A673 (cell line): Measurements from ENCODE around the gene PAPSS2. TPM values are rescaled to one million over a fixed set of nuclear protein-coding genes. Genes with fewer than 3 reads are reported as not detected.

Experiments
- BruUV-seq: library from RNA; stranded (reverse); fragments of 400-500 nt; replicated peaks from 2 replicates; lab custom pipeline; 2021; lab: Mats Ljungman, UMichigan
- CTCF ChIA-PET: fragments of 300-600 bp; sonication (Branson Sonifier 250); formaldehyde crosslinking; loops from one replicate; lab custom pipeline; 2022; ENCODE audit warnings: antibody characterized with exemption; lab: Charles Lee
- POLR2A ChIA-PET: fragments of 300-600 bp; sonication (Branson Sonifier 250); formaldehyde crosslinking; loops from one replicate; lab custom pipeline; 2022; ENCODE audit warnings: antibody characterized with exemption; ENCODE audit not compliant: low non-redundant PET; lab: Charles Lee
- DNase-seq: peaks from one replicate; pipeline ENCODE4 v3.0.0-alpha.2; 2015; ENCODE audit warnings: low spot score
- H3K27ac ChIP-seq: fragments of 200-600 bp; sonication (generic); 2 replicates; pipeline ENCODE4 v1.5.1; 2016; ENCODE audit warnings: mixed run types, low read depth, mild to moderate bottlenecking, mixed read lengths, antibody characterized with exemption, low read length; ENCODE audit not compliant: poor library complexity, severe bottlenecking
- H3K27me3 ChIP-seq: fragments of 200-600 bp; sonication (generic); replicated peaks from 2 replicates; pipeline ENCODE4 v1.6.1; 2017; ENCODE audit warnings: mixed run types, low read depth, mild to moderate bottlenecking, mixed read lengths, antibody characterized with exemption, low read length; ENCODE audit not compliant: insufficient read depth, poor library complexity
- H3K36me3 ChIP-seq: fragments of 200-600 bp; sonication (generic); 2 replicates; pipeline ENCODE4 v1.6.1; 2016; ENCODE audit warnings: mixed run types, mild to moderate bottlenecking, mixed read lengths, antibody characterized with exemption, low read length; ENCODE audit not compliant: insufficient read depth, poor library complexity, severe bottlenecking
- H3K4me1 ChIP-seq: fragments of 200-600 bp; sonication (generic); 2 replicates; pipeline ENCODE4 v1.6.1; 2017; ENCODE audit warnings: mixed run types, mild to moderate bottlenecking, mixed read lengths, antibody characterized with exemption, low read length; ENCODE audit not compliant: insufficient read depth, poor library complexity, severe bottlenecking
- H3K4me3 ChIP-seq: fragments of 200-600 bp; sonication (generic); 2 replicates; pipeline ENCODE4 v1.5.1; 2016; ENCODE audit warnings: low read depth, mixed run types, mild to moderate bottlenecking, mixed read lengths, low read length; ENCODE audit not compliant: poor library complexity, severe bottlenecking
- H3K9me3 ChIP-seq: fragments of 200-600 bp; sonication (generic); 2 replicates; pipeline ENCODE4 v1.6.1; 2016; ENCODE audit warnings: mixed run types, low read depth, mild to moderate bottlenecking, mixed read lengths, antibody characterized with exemption, low read length; ENCODE audit not compliant: poor library complexity, severe bottlenecking
- CTCF ChIP-seq: fragments of 300-800, 200-600 bp; sonication (generic); conservative IDR thresholded peaks from 2 replicates; pipeline ENCODE4 v1.5.1; 2017; ENCODE audit warnings: low read depth, mild to moderate bottlenecking, antibody characterized with exemption, low read length, moderate library complexity, mixed read lengths
- EZH2 ChIP-seq: fragments of 200-600 bp; sonication (generic); IDR thresholded peaks from 2 replicates; pipeline ENCODE4 v1.6.1; 2017; ENCODE audit warnings: borderline replicate concordance, low read depth, mild to moderate bottlenecking, mixed read lengths, antibody characterized with exemption, low read length; ENCODE audit not compliant: poor library complexity, severe bottlenecking
- intact Hi-C: fragments of 100-400 bp; cut with micrococcal nuclease; formaldehyde crosslinking; loops from one replicate; pipeline ENCODE4 v1.10.0; 2022; ENCODE audit not compliant: unreplicated experiment
- total RNA-seq: library from RNA; stranded (reverse); gene quantifications from 2 replicates; pipeline ENCODE4 v1.2.3, GENCODE V29; 2021

The PAPSS2 gene
- total RNA-seq, 1 experiment from 2014 or later: 14.0 TPM

- no peaks in the 10 kb centered on the region for H3K27me3 ChIP-seq
- no peak overlapping the region for H3K27ac ChIP-seq
- intact Hi-C loops: no loop called here
- no peak for DNase-seq
- ChIA-PET CTCF (no interaction called here), POLR2A (no interaction called here)
- no peaks in the 10 kb centered on the region for H3K9me3 ChIP-seq
- no TSS peak for BruUV-seq
- TF ChIP-seq CTCF (no peak), EZH2 (no peak)
- H3K36me3 ChIP-seq: no peaks in the 10 kb centered on the region
- no peak overlapping the region for H3K4me3 ChIP-seq
- peaks cover 20% of the 10 kb centered on the region for H3K4me1 ChIP-seq
Measured at GRCh38 chr10:87764072-87764934, 104.6 kb downstream of the PAPSS2 start.

- no peak for TF ChIP-seq EZH2
- no peak for TF ChIP-seq CTCF
- intact Hi-C loops: no loop called here
- no peak for DNase-seq
- Histone ChIP-seq H3K36me3 (no peaks in the 10 kb centered on the region), H3K27ac (no peak overlapping the region), H3K4me1 (peaks cover 17% of the 10 kb centered on the region), H3K27me3 (no peaks in the 10 kb centered on the region), H3K9me3 (no peaks in the 10 kb centered on the region), H3K4me3 (no peak overlapping the region)
- POLR2A ChIA-PET: no interaction called here
- CTCF ChIA-PET: no interaction called here
- BruUV-seq: no TSS peak
Measured at GRCh38 chr10:87765666-87766376, 106.1 kb downstream of the PAPSS2 start.

GRCh38 chr10:87767253-87767652 lies 107.6 kb downstream of the PAPSS2 start:
- Histone ChIP-seq H3K36me3 (no peaks in the 10 kb centered on the region), H3K4me3 (no peak overlapping the region), H3K4me1 (peaks cover 17% of the 10 kb centered on the region), H3K9me3 (no peaks in the 10 kb centered on the region), H3K27me3 (no peaks in the 10 kb centered on the region), H3K27ac (no peak overlapping the region)
- ChIA-PET CTCF (interaction anchor here (0.6 kb wide), 1 partner anchor 13 kb away, joined by 3 read pairs; no protein-coding TSS in a partner anchor), POLR2A (no interaction called here)
- no TSS peak for BruUV-seq
- intact Hi-C loops: no loop called here
- TF ChIP-seq CTCF (no peak), EZH2 (no peak)
- peak; percentile 80 for DNase-seq
